GM21786 (cell line): ENCODE measurements around the gene ANKS6.

Experiments used
- ATAC-seq: cut with Tn5 transposase; IDR thresholded peaks from one replicate; pipeline ENCODE4 v1.9.1; 2021; ENCODE audit not compliant: unreplicated experiment

The ANKS6 gene

GRCh38 chr9:98791608-98792490 is 4.5 kb downstream of the ANKS6 start:
- no peak for ATAC-seq

DNA sequence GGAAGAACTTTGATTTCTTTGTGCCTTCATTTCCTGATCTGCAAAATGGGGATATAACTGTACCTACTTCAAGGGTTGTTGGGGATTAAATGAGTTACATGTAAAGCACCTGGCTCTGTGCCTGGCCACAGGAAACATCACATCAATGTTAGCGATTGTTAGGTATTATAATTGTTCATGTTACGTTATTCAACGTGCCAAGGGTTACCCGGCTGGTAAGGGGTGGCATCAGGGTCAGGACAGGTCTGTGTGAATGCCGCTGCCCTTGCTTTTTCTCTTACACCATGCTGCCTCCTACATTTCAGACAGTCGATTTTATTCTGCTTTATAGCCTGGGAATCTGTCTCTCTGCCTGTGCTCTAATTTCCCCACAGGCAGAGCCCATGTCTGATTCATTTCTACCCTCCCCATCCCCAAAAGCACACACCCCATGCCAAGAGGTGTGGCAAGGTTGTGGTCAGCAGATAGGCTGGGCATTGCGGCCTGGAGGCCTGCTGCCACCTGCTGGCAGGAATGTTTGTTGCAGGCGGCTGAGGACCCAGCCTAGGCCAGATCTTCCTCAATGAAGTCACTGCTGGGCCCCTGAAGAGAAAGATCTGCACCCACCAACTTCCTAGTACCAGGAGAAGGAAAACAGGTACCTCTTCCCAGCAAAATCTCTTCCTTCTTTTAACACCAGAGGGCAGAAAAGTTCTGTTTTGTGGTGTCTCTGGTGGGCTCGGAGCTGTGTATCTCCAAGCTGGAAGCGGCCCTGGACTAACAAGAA is 5.3 kb downstream of the ANKS6 start:
- ATAC-seq, result no peak

GRCh38 chr9:98790134-98790841 is 6.1 kb downstream of the ANKS6 start:
- no peak for ATAC-seq

DNA sequence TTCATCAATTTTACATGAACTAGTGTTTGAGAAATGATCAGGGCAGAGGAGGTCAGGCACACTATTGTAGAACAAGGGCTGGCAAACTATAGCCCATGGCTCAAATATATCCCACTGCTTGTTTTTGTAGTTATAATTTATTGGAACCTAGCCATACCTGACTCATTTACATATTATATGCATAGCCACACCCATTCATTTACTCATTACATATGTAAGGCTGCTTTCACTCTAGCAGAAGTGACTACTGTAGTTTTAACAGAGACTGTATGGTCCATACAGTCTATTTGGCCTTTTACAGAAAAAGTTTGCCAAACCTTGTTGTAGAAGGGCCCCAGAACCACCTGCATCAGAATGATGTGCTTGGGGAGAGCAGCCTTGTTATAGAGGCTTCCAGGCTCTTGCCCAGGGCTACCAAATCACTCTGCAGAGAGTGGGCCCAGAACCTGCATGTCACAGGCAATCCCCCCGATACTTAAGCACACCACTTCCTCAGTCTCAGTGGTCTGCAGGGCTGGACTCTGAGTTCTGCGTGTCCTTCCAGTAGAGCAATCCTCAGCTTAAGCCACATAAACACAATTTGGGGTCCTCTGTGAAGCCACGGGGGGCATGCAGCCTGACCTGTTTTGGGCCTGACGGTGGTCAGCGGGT is 6.7 kb downstream of the ANKS6 start:
- ATAC-seq, result no peak

- no peak for ATAC-seq
Measured at GRCh38 chr9:98787766-98788335, 8.5 kb downstream of the ANKS6 start.

DNA sequence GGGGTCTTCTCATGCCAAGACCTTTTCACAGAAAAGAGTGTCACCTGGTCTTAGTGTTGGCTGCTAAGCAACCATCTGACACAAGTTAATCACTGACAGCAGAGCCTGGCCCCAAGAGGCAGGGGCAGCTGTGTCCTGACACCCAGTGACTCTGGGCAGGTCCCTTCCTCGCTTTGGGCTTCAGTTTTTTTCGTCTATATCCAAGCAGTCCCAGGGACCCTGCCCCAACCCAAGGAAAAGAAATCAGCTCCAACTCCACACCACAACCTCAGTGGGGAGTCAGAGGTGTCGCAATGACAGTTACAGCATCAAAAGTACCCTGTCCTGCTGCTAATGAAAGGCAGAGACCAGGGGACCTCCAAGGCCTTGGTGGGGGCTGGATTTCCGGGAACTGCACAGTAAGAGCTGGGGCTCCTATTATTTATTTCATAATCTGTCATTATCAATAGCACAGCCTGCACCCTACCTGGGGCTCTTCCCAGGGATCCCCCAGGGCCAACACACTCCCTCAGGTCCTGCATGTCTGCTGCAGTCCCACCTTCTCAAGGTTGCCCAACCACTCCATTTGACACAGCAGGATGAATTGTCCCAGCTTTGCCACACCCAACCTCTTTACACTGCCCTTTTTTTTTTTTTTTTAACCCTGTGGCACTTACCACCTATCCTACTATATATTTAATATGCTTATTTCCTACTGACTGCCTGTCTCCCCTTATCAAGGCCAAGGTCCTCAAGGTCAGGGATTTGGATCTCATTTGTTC is 9.4 kb downstream of the ANKS6 start:
- no peak for ATAC-seq

GRCh38 chr9:98784831-98785806 is 11.2 kb downstream of the ANKS6 start:
- no peak for ATAC-seq

DNA sequence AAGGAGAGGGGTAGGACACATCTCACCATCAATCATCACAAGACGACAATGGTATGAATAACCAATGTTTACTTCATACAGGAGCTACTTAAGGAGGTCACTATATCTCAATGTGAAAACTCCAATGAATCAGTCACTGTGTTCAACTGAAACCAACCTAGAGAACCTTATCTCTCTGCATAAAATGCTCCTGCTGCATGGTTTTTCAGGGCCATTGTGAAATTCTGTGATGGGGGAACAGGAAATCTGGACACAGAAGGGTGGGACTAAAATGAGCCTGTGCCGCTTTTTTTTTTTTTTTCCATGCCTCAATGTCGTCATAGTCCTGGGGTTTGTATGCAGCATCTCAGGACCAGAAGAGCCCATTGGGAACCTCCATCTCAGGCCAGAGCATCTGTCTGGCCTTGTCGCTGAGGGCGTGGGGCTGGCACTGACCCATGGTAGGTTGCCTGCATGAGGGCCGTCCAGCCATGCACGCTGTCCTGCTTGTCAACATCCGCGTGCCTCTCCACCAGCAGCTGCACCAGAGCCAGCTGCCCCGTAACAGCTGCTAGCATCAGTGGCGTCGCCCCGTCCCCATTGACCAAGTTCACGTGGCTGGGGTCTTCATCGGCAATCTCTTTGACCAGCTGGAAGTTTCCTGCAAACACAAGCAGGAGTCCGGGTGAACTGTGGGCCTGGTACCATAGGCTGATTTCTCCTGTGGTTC is 12.7 kb downstream of the ANKS6 start:
- no peak for ATAC-seq

DNA sequence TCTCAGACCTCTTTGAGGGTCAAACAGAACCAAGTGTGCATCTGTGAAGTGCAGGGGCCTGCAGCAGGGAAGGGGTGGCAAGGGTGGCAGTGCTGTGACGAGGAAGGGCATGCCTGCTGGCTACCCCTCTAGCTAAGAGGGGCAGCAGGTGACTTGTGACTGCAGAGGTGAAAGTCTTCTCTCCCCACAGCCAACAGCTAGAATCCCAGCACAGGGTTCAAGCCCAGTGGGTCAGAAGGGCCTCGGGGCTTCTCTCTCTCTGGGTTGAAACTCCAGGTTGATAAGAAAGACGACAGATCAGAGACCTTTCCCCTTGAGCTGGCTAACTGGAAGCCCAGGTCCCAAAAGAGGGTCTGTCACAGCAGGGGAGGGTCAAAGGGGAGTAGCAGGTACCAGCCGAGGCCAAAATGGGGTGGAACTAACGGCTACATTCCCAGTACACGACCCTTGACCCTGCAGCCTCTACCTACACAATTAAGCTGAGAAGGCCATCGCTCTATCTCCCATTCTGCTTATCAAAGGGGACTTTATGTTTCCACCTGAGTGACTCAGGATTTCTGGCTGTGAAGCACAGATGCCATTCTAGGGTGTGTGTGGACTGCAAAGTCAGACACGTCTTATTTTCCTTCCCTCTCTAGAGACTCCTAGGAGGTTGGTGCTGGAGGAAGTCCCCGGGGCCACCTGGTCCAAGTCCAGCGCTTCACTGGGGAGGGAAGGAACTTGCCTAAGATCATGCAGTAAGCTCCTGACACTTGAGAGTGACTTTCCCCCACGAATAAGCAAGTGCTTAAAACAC is 14.6 kb downstream of the ANKS6 start:
- no peak for ATAC-seq

GRCh38 chr9:98780059-98780749 is 16.2 kb downstream of the ANKS6 start:
- ATAC-seq, result no peak

- ATAC-seq, result no peak
Measured at GRCh38 chr9:98778711-98779530, 17.4 kb downstream of the ANKS6 start.

DNA sequence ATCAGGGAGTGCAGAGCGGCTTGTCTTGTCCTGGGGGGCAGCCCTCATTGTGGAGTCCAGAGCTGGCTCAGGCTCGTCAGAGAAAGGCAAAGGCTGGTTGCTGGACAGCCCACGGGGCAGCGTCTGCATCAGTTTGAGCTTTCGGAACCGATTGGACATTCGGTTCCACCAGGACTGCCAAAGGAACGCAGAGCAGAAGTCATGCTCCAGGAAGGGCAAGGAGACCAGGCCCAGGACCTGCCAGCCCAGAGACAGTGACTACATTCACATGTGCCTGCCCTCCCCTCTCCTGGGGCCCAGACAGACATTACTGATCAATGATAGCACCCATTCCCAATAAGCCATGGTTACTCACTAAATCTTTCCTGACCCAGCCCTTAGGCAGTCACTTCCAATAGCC is 18.1 kb downstream of the ANKS6 start:
- no peak for ATAC-seq

DNA sequence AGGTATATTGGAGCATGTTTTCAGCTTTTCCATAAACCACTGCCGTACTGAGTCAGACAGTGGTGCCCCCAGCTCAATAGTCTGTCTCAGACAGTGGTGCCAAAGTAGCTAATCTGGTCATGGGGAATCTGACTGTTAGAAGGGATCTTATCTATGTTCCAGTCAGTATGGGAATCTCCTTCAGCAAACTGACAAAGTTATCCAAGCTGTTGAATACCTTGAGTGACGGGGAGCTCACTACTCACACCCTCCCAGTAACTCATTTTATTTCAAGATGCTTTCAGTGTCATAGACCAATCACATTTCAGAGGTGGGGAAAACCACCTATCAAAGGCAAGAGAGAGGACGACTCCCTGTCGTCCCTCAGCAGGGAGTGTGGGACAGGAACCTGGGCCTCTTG is 18.7 kb downstream of the ANKS6 start:
- ATAC-seq, result no peak

GRCh38 chr9:98775831-98776441 is 20.4 kb downstream of the ANKS6 start:
- peak; percentile 53 for ATAC-seq

GRCh38 chr9:98774746-98775145 is 21.6 kb downstream of the ANKS6 start:
- no peak for ATAC-seq

DNA sequence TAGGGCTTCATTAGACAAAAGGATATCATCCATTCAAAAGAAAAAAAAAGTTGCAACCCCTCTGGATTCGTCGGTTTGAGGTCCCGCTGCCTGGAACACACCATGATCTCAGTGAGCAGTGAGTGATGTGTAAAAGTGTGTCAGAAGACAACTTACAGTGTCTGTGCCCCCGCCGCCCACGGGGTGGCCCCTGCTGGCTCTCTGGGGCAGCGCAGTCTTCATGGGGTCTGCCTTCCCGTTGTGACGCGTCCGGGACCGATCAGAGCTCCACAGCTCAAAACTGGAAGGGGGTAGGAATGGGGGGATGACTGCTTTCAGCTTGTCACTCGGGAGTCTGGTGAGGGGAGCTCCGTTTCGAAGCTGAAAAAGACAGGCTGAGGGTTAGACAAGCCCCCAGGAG is 22.6 kb downstream of the ANKS6 start:
- ATAC-seq, result no peak
